ENCODE measurements around the gene GPR45. TPM values are rescaled to one million over a fixed set of nuclear protein-coding genes. Genes with fewer than 3 reads are reported as not detected.

GPR45 gene
- total and polyA plus RNA-seq, 11 donors: not detected

- no peak overlapping the region for H3K27ac ChIP-seq
- peaks cover 0 to 100% (median 95%) of the 10 kb centered on the region in 9 donors for H3K36me3 ChIP-seq
- WGBS, 4 donors: 93 to 97% (median 95%) methylated on average over 14 of the region's 14 CpGs
- H3K9me3 ChIP-seq: no peaks in the 10 kb centered on the region
- intact Hi-C loops (cut with DNase I): no loop called here
- TF ChIP-seq CTCF (IDR thresholded peaks at IDR 0.05) (no peak), POLR2A (IDR thresholded peaks at IDR 0.05) (no peak)
- H3K4me1 ChIP-seq: no peaks in the 10 kb centered on the region
- DNase-seq (no peak), ATAC-seq (no peak)
- no peak overlapping the region for H3K4me3 ChIP-seq
- no peaks in the 10 kb centered on the region for H3K27me3 ChIP-seq
Measured at GRCh38 chr2:105271393-105272045, 30.0 kb downstream of the GPR45 start.

DNA sequence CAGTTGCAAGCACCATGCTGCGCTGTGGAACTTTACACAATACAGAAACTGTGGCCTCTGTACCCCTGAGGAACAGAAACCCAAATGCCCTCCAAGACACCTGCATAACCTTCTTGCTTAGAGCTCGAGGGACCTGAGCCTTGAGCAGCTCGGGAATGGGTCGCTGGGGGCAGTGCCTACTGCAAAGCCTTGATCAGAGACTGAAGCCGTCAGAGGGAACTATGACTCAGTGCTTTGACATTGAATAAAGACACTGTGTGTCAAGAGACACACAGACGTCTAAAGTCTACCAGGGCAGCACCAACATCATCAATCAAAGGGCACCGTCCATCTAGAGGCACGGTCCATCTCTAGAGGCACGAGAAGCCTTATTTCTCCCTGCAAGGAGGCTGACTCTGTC lies 30.6 kb downstream of the GPR45 start:
- TF ChIP-seq POLR2A (IDR thresholded peaks at IDR 0.05): no peak
- no peak for TF ChIP-seq CTCF (IDR thresholded peaks at IDR 0.05)
- intact Hi-C loops (cut with DNase I): no loop called here
- no peaks in the 10 kb centered on the region for H3K9me3 ChIP-seq
- H3K4me3 ChIP-seq: no peak overlapping the region
- no peak for ATAC-seq
- no peak overlapping the region for H3K27ac ChIP-seq
- peaks cover 0 to 100% (median 95%) of the 10 kb centered on the region in 9 donors for H3K36me3 ChIP-seq
- no peaks in the 10 kb centered on the region for H3K27me3 ChIP-seq
- DNase-seq: no peak
- 88 to 93% (median 92%) methylated on average over 9 of the region's 9 CpGs for WGBS, 4 donors
- no peaks in the 10 kb centered on the region for H3K4me1 ChIP-seq

DNA sequence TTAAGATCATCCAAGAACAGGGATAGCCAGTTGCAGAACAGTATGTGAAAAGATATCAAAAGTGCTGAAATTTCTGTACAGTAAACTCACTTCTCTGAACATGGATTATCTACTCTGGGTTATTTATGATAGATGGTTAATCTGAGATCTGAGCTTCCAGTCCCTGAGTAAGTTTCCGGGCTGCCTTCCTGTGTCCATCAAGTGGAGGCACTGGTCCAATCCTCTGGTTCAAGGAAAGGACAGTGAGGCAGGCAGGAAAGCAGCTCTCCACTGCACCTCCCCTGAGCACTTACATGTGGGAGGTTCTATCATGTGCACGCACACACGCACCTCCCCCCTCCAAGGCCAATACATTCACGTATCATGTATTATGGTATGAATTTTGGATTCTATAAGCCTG lies 32.5 kb downstream of the GPR45 start:
- peak in 1 of 4 donors; percentile 49 for ATAC-seq
- intact Hi-C loops (cut with DNase I): no loop called here
- no peak overlapping the region for H3K27ac ChIP-seq
- WGBS, 4 donors: 53 to 70% (median 64%) methylated on average over 4 of the region's 4 CpGs
- no peak for TF ChIP-seq POLR2A (IDR thresholded peaks at IDR 0.05)
- TF ChIP-seq CTCF (IDR thresholded peaks at IDR 0.05): no peak
- H3K4me1 ChIP-seq: no peaks in the 10 kb centered on the region
- peaks cover 0 to 100% (median 93%) of the 10 kb centered on the region in 9 donors for H3K36me3 ChIP-seq
- no peak for DNase-seq
- H3K27me3 ChIP-seq: no peaks in the 10 kb centered on the region
- H3K4me3 ChIP-seq: no peak overlapping the region
- no peaks in the 10 kb centered on the region for H3K9me3 ChIP-seq

GRCh38 chr2:105278654-105279053 lies 37.1 kb downstream of the GPR45 start:
- no peaks in the 10 kb centered on the region for H3K27me3 ChIP-seq

More at GRCh38 chr2:105278654-105279053, 37.1 kb downstream of the GPR45 start:
- intact Hi-C loops (cut with DNase I): no loop called here
- TF ChIP-seq POLR2A (IDR thresholded peaks at IDR 0.05) (no peak), CTCF (IDR thresholded peaks at IDR 0.05) (no peak)
- no peaks in the 10 kb centered on the region for H3K4me1 ChIP-seq
- peaks cover 0 to 100% (median 83%) of the 10 kb centered on the region in 9 donors for H3K36me3 ChIP-seq
- no peaks in the 10 kb centered on the region for H3K9me3 ChIP-seq
- 60 to 70% (median 66%) methylated on average over 5 of the region's 5 CpGs for WGBS, 4 donors
- H3K4me3 ChIP-seq: no peak overlapping the region
- DNase-seq (no peak), ATAC-seq (no peak)
- H3K27ac ChIP-seq: no peak overlapping the region
